Measurements from ENCODE around the gene N4BP2.

N4BP2 gene

GRCh38 chr4:40192114-40193015, 135.7 kb downstream of the N4BP2 start:
- DNase-seq (ENCODE audit: low spot score) = no peak

- DNase-seq (ENCODE audit: low spot score) = no peak
Measured at GRCh38 chr4:40193016-40193571, 136.4 kb downstream of the N4BP2 start.

- no peak for DNase-seq (ENCODE audit: low spot score)
Measured at GRCh38 chr4:40193578-40193977, 136.9 kb downstream of the N4BP2 start.

GRCh38 chr4:40194602-40195161, 138.0 kb downstream of the N4BP2 start:
- no peak for DNase-seq (ENCODE audit: low spot score)

GRCh38 chr4:40195182-40196177, 138.8 kb downstream of the N4BP2 start:
- no peak for DNase-seq (ENCODE audit: low spot score)

- no peak for DNase-seq (ENCODE audit: low spot score)
Measured at GRCh38 chr4:40196272-40196671, 139.6 kb downstream of the N4BP2 start.

GRCh38 chr4:40196724-40197281, 140.2 kb downstream of the N4BP2 start, which contains the start of gene RHOH:
RHOH (plus strand) TSS chr4:40197031; CDS start chr4:40243387, 46,356 bp downstream.
- no peak for DNase-seq (ENCODE audit: low spot score)

- no peak for DNase-seq (ENCODE audit: low spot score)
Measured at GRCh38 chr4:40197879-40198689, 141.4 kb downstream of the N4BP2 start.

- DNase-seq (ENCODE audit: low spot score) = no peak
Measured at GRCh38 chr4:40199179-40199670, 142.6 kb downstream of the N4BP2 start.

- no peak for DNase-seq (ENCODE audit: low spot score)
Measured at GRCh38 chr4:40199999-40200874, 143.6 kb downstream of the N4BP2 start.

GRCh38 chr4:40200875-40201801, 144.5 kb downstream of the N4BP2 start:
- no peak for DNase-seq (ENCODE audit: low spot score)

GRCh38 chr4:40201898-40202297, 145.2 kb downstream of the N4BP2 start:
- DNase-seq (ENCODE audit: low spot score) = no peak

GRCh38 chr4:40202474-40202873, 145.8 kb downstream of the N4BP2 start:
- no peak for DNase-seq (ENCODE audit: low spot score)

GRCh38 chr4:40204507-40205258, 148.0 kb downstream of the N4BP2 start:
- DNase-seq (ENCODE audit: low spot score) = no peak

- no peak for DNase-seq (ENCODE audit: low spot score)
Measured at GRCh38 chr4:40205259-40206198, 148.9 kb downstream of the N4BP2 start.

- DNase-seq (ENCODE audit: low spot score) = no peak
Measured at GRCh38 chr4:40206426-40206825, 149.8 kb downstream of the N4BP2 start.

Measured in D341Med (cell line).